ENCODE measurements around the gene NIPA2. TPM values are rescaled to one million over a fixed set of nuclear protein-coding genes. Genes with fewer than 3 reads are reported as not detected.

Gene NIPA2
- 56.2 and 57.9 TPM in 2 replicates for total RNA-seq (2016; rRNA removed; fragmentation: Illumina TruSeq; extraction: Trizol)
- total RNA-seq (2016; cell fraction: cytosol; rRNA removed; fragmentation: Illumina TruSeq; extraction: Trizol; ENCODE audit: low read depth), result 16.9 and 19.3 TPM in 2 replicates
- total RNA-seq (2016; cell fraction: insoluble cytoplasmic fraction; rRNA removed; fragmentation: Illumina TruSeq; extraction: Trizol), result 53.7 and 60.6 TPM in 2 replicates
- total RNA-seq (2016; cell fraction: membrane; rRNA removed; fragmentation: Illumina TruSeq; extraction: Trizol), result 53.0 and 67.7 TPM in 2 replicates
- 35.8 and 40.9 TPM in 2 replicates for total RNA-seq (2016; cell fraction: nucleus; rRNA removed; fragmentation: Illumina TruSeq; extraction: Trizol)
- polyA plus RNA-seq (2011; rRNA removed), result 25.9 and 29.0 TPM in 2 replicates
- polyA plus RNA-seq (2011; cell fraction: cytosol; rRNA removed), result 19.4 and 31.7 TPM in 2 replicates
- 12.0 and 15.0 TPM in 2 replicates for polyA plus RNA-seq (2011; cell fraction: nucleus; rRNA removed)
- 31.0 and 35.1 TPM in 2 replicates for polyA plus RNA-seq (2012)
- 17.3 and 25.8 TPM in 2 replicates for polyA plus RNA-seq (2016; cell fraction: cytosol; fragmentation: Illumina TruSeq; extraction: Trizol; ENCODE audit: low read depth)
- polyA plus RNA-seq (2016; cell fraction: insoluble cytoplasmic fraction; fragmentation: Illumina TruSeq; extraction: Trizol; ENCODE audit: low read depth), result 56.7 and 62.3 TPM in 2 replicates
- polyA plus RNA-seq (2016; cell fraction: membrane; fragmentation: Illumina TruSeq; extraction: Trizol; ENCODE audit: low read depth), result 43.6 and 55.5 TPM in 2 replicates
- polyA plus RNA-seq (2016; cell fraction: nucleus; fragmentation: Illumina TruSeq; extraction: Trizol; ENCODE audit: insufficient read depth, low read depth), result 53.5 and 56.8 TPM in 2 replicates
- polyA minus RNA-seq (2011; rRNA and poly(A)+ RNA removed; ENCODE audit: low replicate concordance), result 32.3 and 59.0 TPM in 2 replicates
- polyA minus RNA-seq (2011; cell fraction: cytosol; rRNA and poly(A)+ RNA removed), result 24.4 and 31.8 TPM in 2 replicates
- polyA minus RNA-seq (2011; cell fraction: nucleus; rRNA and poly(A)+ RNA removed), result 29.0 and 33.6 TPM in 2 replicates
- percentile 79 among the genes with signal in this experiment for Bru-seq, nascent RNA
- BruChase-seq, experiment 1, labeled RNA remaining after a 6-hour chase, result percentile 90 among the genes with signal in this experiment
- BruChase-seq, experiment 2, labeled RNA remaining after a 2-hour chase, result percentile 83 among the genes with signal in this experiment
- long read RNA-seq, experiment 1, transcript NIPA2-204 (7 exons, 3,130 nt), result minor isoform, 6 of 99 reads
- long read RNA-seq, experiment 1, transcript NIPA2-201 (8 exons, 3,233 nt), result minor isoform, 11 of 99 reads
- long read RNA-seq, experiment 1, transcript NIPA2-203 (6 exons, 2,280 nt), result major isoform, 36 of 99 reads
- long read RNA-seq, experiment 1, partial matches to known transcripts, result 4 of 99 reads
- long read RNA-seq, experiment 1, other reads (novel, unspliced or antisense), result 41 of 99 reads
- long read RNA-seq, experiment 2, transcript NIPA2-203 (6 exons, 2,280 nt), result major isoform, 13 of 114 reads
- long read RNA-seq, experiment 2, partial matches to known transcripts, result 8 of 114 reads
- long read RNA-seq, experiment 2, other reads (novel, unspliced or antisense), result 87 of 114 reads

DNA sequence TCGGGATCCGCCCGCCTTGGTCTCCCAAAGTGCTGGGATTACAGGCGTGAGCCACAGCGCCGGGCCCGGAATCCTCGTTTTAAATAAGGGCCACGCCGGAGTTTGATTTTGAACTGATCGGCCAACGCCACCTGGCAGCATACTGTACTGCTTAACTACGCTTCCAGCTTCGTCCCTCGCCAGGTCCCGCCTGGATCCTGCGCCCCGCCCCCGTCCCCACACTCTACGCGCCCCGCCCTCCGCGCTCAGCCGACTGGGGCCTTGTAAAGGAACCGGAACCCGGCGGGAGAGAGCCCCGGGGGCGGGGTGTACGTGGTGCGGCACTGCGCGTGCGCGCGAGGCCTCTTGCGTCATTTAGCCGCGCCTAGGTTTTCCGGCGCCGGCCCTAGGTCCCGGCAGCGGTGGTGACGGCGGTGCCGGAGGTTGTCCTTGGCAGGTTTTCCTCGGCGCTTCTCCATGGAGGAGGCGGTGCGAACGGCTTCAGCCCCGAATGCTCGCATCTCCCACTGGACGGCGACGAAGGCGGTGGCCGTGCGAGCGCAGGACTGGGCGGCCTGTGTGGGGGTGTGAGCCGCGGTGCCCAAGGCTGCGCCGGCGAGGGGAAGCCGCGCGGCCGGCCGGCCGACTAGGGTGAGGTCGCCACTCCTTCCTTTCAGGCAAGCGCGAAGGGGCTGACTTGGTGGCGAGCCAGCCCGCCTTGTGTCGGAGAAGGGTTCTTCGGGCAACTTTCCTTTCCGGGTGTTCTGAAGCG is at the start of gene NIPA2:
Gene NIPA2 (plus strand): TSS at position 375 of the 751 bp plus-strand sequence. CDS start 13,066 bp downstream, outside the sequence.
- DNase-seq (ENCODE audit: low spot score) (peak; percentile 92), ATAC-seq (peak; percentile 98), FAIRE-seq (no peak)
- peaks cover 36% of the 10 kb centered on the region for H3K79me2 ChIP-seq (ENCODE audit: insufficient read depth, low read length)
- ChIA-PET POLR2A (interaction anchor here (0.7 kb wide), 2 partner anchors 12 to 52 kb away, joined by 3 read pairs; partner anchors contain the start of gene NIPA1), CTCF (ENCODE audit: low intra/inter-chr PET ratio, low total read pairs) (no interaction called here)
- H3K4me3 ChIP-seq (replicated peaks in 1 of 3; ENCODE audit: insufficient read depth in 1 of 3, low read depth in 2 of 3, low read length in 3 of 3), result peak within 1 kb of the TSS; percentile 79 to 100 (median 91)
- in situ Hi-C loops (cut with HindIII; ENCODE audit: extremely low pct_ligation_motif_present, low pct_unique_long_range_greater_than_20kb), result no loop called here
- H3K4me2 ChIP-seq (ENCODE audit: low read depth, low read length), result peak within 1 kb of the TSS; percentile 80
- H3K9ac ChIP-seq (ENCODE audit: insufficient read depth, low read depth, low read length), result peak within 1 kb of the TSS; percentile 94
- 0 out of 5 replicates have a peak, but pooled peaks cover 0 to 8% of the 10 kb centered on the region in 2 experiments for H3K36me3 ChIP-seq (replicated peaks in 1 of 2; ENCODE audit: control insufficient read depth in 1 of 2, insufficient read depth in 2 of 2, low read length in 2 of 2)
- H3K9me3 ChIP-seq (ENCODE audit: low read length), result no peaks in the 10 kb centered on the region
- peak within 1 kb of the TSS; percentile 86 for H3K27ac ChIP-seq (ENCODE audit: extremely low read length, insufficient read depth, low read length)
- BruUV-seq (replicated peaks), result no TSS peak
- no peak within 1 kb of the TSS for H2AFZ ChIP-seq (ENCODE audit: low read length)
- H3K27me3 ChIP-seq (ENCODE audit: control insufficient read depth in 1 of 2, insufficient read depth in 2 of 2, low read length in 2 of 2), result no peaks in the 10 kb centered on the region; a peak in 2 of 5 replicates
- no CpG with 5 or more reads among the region's 83 CpGs for WGBS (ENCODE audit: low lambda C conversion rate)
- intact Hi-C loops (cut with micrococcal nuclease; ENCODE audit: unreplicated experiment), result loop anchor here (10.0 kb wide), 1 partner anchor 136 kb away; no protein-coding TSS in a partner anchor
- H4K20me1 ChIP-seq (ENCODE audit: insufficient read depth, low read length), result 0 out of 2 replicates have a peak, but pooled peaks cover 3% of the 10 kb centered on the region
- peaks cover 34% of the 10 kb centered on the region for H3K4me1 ChIP-seq (ENCODE audit: insufficient read depth, low read length)
- 0 out of 2 replicates have a peak, but pooled peaks have one; percentile 54 for TF ChIP-seq ZSCAN25 (CRISPR knock-in tag; IDR thresholded peaks at IDR 0.05)
- TF ChIP-seq, protein P1, sequence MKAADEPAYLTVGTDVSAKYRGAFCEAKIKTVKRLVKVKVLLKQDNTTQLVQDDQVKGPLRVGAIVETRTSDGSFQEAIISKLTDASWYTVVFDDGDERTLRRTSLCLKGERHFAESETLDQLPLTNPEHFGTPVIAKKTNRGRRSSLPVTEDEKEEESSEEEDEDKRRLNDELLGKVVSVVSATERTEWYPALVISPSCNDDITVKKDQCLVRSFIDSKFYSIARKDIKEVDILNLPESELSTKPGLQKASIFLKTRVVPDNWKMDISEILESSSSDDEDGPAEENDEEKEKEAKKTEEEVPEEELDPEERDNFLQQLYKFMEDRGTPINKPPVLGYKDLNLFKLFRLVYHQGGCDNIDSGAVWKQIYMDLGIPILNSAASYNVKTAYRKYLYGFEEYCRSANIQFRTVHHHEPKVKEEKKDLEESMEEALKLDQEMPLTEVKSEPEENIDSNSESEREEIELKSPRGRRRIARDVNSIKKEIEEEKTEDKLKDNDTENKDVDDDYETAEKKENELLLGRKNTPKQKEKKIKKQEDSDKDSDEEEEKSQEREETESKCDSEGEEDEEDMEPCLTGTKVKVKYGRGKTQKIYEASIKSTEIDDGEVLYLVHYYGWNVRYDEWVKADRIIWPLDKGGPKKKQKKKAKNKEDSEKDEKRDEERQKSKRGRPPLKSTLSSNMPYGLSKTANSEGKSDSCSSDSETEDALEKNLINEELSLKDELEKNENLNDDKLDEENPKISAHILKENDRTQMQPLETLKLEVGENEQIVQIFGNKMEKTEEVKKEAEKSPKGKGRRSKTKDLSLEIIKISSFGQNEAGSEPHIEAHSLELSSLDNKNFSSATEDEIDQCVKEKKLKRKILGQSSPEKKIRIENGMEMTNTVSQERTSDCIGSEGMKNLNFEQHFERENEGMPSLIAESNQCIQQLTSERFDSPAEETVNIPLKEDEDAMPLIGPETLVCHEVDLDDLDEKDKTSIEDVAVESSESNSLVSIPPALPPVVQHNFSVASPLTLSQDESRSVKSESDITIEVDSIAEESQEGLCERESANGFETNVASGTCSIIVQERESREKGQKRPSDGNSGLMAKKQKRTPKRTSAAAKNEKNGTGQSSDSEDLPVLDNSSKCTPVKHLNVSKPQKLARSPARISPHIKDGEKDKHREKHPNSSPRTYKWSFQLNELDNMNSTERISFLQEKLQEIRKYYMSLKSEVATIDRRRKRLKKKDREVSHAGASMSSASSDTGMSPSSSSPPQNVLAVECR (CRISPR knock-in tag; IDR thresholded peaks at IDR 0.05; ENCODE audit: borderline replicate concordance), result peak; percentile 95
- peak; percentile 86 for TF ChIP-seq AGO2 (optimal IDR thresholded peaks at IDR 0.05; ENCODE audit: low read depth, low read length)
- peak; percentile 71; the same call in 1 of the 2 replicates for TF ChIP-seq ETV5 (CRISPR knock-in tag; IDR thresholded peaks at IDR 0.05; ENCODE audit: borderline replicate concordance)
- TF ChIP-seq, protein P2, sequence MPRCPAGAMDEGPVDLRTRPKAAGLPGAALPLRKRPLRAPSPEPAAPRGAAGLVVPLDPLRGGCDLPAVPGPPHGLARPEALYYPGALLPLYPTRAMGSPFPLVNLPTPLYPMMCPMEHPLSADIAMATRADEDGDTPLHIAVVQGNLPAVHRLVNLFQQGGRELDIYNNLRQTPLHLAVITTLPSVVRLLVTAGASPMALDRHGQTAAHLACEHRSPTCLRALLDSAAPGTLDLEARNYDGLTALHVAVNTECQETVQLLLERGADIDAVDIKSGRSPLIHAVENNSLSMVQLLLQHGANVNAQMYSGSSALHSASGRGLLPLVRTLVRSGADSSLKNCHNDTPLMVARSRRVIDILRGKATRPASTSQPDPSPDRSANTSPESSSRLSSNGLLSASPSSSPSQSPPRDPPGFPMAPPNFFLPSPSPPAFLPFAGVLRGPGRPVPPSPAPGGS (CRISPR knock-in tag; IDR thresholded peaks at IDR 0.05), result peak; percentile 75; the same call in 1 of the 2 replicates
